ENCODE results near the gene KCNN4.
"Not testable (repeated sequence)": the region's sequence is repeated elsewhere in the genome, so short reads cannot be mapped to it uniquely, and the experiment has no call there.

The KCNN4 gene

DNA sequence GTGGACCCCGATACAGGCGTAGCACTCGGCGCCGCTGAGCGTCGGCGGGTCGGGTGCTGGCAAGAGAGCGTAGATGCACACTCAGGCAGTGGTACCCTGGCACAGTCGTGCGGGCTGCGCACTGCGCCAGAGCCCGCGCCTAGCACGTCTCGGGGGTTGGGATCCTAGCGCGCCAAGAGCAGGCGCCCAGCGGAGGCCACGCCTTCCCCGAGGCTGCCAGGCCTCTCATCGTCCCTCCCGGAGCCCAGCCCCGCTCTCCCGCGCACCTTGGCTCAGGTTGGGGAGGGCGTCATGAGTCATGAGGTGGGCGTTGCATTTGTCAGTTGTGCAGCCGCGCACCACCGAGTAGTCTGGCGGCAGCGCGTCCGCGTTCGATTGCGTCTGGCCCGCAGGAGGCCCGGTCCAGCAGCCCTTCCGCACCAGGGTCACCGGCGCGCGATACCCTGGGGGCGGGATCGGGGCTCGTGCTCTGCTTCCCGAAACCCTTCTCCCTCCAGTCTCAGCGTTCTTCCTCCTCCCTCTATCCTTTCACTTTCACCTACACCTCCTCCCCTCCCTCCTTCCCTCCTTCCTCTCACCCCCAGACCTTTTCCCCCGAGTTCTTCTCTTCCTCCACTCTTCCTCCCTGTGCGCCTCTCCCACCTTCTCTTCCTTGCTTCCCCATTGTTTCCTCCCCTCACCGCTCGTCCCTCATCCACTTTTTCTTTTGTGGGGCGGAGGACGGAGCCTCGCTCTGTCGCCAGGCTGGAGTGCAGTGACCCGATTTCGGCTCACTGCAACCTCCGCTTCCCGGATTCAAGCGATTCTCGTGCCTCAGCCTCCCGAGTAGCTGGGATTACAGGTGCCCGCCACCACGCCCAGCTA is 18.0 kb upstream of the KCNN4 start:
- DNase-seq (ENCODE audit: low read depth in 2 of 2): peak; percentile 52 to 72

DNA sequence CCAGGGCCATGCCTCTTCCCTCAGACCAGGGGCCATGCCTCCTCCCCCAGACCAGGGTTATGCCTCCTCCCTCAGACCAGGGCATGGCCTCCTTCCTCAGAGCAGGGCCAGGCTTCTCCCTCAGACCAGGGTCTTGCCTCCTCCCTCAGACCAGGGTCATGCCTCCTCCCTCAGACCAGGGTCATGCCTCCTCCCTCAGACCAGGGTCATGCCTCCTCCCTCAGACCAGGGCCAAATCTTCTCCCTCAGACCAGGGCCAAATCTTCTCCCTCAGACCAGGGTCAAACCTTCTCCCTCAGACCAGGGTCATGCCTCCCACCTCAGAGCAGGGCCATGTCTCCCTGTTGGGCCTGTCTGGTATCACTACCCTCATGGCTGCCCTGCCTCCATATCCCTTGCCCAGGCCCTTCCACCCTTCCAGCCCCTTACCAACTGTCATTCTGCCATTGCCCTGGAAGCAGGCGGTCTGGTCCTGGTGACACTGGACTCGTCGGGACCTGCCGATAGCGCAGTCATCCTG is 17.3 kb upstream of the KCNN4 start:
- DNase-seq (ENCODE audit: low read depth in 2 of 2): no peak

DNA sequence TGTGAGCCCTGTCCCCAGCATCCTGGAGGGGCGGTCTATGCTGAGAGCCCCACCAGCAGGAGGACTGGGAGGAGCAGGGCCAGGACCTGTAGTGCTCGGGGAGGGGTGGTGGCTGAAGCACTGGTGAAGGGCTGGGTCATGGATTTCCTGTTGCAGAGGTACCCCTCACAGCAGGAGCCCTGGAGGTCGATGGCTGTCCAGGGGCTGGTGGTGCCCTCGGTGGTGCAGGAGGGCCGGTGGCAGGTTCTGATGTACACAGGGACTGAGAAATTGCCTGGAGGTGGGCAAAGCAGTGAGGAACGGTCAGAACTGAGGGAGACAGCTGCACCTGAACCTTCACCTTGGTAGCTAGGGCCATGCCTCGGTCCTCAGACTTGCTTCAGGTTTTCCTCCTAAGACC is 16.8 kb upstream of the KCNN4 start:
- no peak for DNase-seq (ENCODE audit: low read depth in 2 of 2)

DNA sequence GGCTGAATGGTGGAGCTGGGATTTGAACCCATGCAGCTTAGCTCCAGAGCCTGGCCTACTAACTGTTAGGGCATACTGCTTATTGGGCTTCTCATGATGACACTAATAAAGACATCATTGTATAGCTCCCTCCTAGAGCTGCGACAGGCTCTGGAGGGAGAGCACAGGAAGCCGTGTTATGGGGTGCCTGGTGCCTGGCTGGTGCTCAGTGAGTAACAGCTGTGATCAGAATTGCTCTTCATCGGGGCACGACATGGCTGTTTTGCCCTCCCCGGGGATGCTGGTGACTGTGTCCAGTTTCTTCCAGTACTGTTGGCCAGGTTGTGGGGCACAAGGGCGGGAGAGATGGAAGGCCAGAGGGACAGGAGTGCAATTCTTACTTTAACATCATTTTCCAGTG is 16.3 kb upstream of the KCNN4 start:
- DNase-seq (ENCODE audit: low read depth in 2 of 2): no peak

DNA sequence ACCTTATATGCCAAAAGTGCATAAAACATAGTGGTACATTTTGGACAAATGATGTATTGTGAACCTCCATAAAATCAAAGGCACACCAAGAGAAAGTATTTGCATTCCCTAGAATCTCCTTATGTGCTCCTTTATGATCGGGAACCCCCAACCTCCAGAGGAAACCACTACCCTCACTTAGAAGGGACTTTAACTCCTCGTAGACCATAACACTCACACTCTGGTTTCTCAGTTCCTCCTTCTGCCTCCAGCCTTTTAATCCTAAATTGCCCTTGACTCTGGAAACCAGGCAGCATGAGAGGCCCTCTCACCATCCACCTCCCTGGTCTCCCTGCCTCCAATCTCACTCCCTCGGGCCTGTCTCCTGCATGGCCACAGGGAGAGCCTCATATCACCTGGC is 9.8 kb upstream of the KCNN4 start:
- DNase-seq (ENCODE audit: low read depth in 2 of 2): no peak

DNA sequence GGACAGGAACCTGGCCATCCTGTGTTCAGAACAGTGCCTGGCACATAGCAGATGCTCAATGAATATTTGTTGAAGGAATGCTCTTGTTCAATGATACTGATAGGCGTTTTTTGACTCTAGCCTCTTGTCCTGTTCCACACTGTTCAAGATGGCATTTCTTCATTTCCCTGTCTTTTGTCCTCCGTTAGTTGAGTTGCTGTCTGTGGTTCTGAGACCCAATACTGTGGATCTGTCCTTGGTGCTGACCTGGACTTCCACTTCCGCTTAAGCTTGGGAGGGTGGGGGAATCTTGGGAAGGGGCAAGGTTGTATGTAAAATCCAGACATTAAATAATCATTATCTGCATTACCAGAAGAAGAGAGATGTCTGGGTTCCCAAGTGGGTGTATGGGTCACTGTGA is 8.3 kb upstream of the KCNN4 start:
- no peak for DNase-seq (ENCODE audit: low read depth in 2 of 2)

DNA sequence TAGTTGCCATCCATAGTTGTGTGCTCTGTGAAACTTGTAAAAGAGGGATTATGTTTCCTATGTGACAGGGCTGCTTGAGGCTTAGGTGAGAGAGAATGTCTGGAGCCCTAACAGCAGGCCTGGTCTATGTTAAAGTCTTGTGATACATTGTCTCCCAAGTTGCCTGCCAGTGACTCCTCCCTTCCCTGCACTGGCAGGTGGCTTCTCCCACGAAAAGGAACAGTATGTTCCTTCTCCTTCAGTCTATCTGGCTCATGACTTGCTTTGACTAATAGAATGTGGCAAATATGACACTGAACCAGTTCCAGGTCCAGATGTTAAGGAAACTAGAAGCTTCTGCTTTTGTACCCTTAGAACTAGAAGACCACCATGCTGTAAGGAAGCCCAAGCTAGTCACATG is 5.9 kb upstream of the KCNN4 start:
- no peak for DNase-seq (ENCODE audit: low read depth in 2 of 2)

DNA sequence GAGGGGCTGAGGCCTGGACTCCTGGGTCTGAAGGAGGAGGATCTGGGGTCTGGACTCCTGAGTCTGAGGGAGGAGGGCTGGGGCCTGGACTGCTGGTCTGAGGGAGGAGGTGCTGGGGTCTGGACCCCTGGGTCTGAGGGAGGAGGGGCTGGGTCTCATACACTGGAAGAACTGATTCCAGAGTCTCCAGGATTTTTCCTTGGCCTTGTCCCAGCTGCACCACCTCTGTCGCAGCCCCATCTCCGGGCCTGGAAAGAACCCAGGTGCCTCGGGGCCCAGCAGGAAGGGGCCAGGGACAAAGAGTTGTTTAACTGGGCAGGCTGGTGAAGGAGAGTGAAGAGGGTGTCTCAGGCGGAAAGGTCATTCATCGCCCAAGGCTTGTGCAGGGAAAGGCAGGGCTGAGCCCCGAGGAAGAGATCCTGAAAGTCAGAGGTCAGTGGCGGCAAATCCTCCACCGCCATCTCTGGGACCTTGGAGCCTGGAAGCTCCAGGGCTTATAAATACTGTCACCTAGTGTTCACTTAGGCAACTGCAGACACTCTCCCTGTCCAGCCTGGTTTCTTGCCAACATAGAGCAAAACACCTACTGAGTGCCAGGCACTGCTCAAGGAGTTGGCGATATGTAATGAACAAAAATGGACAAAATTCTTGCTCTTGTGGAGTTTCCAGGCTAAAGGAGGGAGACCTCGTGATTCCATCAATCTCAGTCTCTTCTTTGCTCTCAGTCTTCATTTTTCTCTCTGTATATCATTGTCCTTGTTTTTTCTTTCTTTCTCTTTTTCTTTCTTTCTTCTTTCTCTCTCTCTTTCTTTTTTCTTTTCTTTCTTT is 4.4 kb upstream of the KCNN4 start:
- peak in 1 of 2 donors; percentile 17 for DNase-seq (ENCODE audit: low read depth in 2 of 2)

DNA sequence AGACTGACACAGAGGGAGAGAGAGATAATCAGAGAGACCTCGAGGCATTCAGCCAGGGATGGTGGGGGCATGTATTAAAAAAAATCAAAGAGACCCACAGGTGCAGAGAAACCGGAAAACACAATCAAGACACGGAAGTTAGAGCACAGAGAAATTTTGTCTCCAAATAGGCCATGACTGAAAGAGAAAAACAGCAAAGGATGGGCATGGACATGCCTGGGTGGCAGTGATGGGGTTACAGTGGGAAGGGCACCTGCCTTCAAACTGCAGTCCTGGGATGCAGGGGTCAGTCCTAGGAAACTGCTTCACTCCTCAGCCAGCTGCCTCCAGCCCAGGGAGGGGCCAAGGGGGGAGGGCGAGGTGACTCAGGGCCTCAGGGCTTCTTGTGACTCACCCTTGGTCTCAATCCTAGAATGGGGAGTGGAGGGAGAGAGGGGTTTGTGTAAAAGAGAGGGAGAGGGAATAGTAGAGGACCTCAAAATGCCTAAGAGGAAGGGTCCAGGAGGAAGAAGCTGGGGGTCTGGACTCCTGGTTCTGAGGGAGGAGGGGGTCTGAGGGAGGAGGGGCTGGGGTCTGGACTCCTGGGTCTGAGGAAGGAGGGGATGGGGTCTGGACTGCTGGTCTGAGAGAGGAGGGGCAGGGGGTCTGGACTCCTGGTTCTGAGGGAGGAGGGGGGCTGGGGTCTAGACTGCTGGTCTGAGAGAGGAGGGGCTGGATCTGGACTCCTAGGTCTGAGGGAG is 3.6 kb upstream of the KCNN4 start:
- DNase-seq (ENCODE audit: low read depth in 2 of 2): peak; percentile 24 to 33

DNA sequence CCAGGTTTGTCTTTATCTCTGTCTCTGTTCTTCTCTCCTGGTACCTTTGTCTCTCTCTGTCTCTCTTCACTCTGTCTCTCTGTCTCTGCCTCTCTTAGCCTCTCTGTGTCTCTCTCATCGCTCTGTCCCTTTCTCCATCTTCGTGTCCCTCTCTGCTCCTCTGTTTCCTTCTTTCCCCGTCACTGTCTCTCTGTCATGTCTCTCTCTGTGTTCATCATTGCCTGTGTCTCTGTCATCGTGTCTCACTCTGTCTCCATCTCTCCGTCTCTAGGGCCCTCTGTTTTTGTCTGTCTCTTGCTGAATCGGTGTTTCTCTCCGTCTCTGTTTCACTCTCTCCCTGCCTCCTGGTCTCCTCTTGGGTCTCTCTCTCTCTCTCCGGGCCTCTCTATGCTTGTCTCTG is 2.9 kb upstream of the KCNN4 start:
- DNase-seq (ENCODE audit: low read depth in 2 of 2): no peak

DNA sequence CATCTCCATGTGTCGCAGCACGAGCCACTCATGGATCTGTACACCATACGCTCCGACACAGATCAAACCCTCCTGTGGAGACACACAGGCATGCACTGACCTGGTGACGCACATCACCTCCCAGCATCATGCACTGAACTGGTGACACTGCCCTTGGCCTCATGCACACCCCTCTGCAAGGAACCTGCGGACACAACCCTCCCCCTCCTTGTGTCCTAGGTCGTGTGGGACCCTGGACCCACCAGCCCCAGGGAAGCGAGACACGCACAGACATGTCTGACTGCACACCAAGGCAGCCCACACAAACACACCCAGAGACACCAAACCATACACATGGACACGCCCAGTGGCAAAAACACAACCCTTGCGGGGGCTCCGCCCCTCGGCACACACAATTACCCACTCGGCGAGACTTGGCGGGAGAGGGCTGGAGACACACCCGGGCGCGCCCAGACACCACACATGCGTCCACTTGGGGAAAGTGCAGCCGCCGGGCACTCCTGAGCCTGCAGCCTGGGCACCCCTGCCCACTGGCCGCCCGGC is 2.0 kb upstream of the KCNN4 start:
- DNase-seq (ENCODE audit: low read depth in 2 of 2): no peak

DNA sequence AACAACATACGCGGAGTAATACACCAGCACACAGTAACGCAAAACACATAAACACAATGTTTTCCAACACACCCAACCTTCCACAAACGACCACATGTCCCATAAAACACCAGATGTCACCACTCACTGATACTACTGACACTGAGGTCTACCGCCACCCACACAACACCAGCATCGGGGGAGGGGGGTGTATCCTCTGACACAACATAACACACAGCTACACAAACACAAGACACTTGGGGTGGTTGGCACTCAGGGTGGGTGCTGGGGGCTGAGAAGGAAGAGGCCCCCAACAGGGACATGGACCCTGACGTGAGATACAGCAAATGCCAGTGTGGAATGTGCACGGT is 1.5 kb upstream of the KCNN4 start:
- DNase-seq (ENCODE audit: low read depth in 2 of 2): no peak

DNA sequence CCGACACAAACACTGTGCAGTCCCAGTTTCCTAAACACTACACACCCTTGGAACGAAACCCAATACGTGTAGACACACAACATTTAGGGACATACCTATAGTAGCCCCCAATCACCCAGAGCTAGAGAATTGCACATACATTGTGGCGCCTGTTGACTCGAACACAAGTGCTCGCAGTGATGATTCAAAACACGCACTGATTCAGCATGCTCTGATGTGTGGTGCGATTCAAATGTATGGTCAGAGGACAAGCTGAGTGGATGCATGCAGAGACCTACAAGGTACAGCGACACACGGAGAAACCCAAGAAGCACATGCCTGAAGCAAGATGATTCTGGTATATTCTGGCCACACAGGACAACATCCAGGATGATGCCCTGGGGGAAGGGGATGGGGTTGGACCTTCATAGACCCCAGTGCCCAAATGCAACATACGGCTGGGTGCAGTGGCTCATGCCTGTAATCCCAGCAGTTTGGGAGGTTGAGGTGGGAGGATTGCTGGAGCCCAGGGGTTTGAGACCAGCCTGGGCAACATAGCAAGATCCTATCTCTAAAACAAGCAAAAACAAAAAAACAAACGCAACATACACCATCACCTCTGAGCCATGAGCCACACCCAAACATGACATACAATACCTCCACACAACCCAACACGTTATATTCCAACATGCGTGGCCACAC is 997 bp upstream of the KCNN4 start:
- no peak for DNase-seq (ENCODE audit: low read depth in 2 of 2)

DNA sequence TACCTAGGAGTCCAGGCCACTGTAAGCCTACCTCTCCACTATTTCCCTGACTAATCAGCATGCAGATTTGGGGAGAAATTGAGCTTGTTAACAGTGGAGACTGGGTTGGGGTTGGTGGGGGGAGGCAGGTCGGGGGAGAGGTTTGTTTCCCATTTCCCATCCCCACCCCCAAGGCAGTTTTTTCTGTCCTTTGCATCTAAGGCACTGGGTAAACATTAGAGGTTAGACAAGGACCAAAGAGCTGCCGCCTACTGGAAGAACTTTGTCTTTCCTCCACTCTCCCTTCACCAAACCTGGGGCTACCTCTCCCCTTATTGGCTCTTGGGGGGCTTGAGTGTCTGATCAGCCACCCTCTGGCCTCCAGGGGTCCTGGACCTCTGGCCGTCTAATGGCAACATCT is 953 bp downstream of the KCNN4 start:
- no peak for DNase-seq (ENCODE audit: low read depth in 2 of 2)

DNA sequence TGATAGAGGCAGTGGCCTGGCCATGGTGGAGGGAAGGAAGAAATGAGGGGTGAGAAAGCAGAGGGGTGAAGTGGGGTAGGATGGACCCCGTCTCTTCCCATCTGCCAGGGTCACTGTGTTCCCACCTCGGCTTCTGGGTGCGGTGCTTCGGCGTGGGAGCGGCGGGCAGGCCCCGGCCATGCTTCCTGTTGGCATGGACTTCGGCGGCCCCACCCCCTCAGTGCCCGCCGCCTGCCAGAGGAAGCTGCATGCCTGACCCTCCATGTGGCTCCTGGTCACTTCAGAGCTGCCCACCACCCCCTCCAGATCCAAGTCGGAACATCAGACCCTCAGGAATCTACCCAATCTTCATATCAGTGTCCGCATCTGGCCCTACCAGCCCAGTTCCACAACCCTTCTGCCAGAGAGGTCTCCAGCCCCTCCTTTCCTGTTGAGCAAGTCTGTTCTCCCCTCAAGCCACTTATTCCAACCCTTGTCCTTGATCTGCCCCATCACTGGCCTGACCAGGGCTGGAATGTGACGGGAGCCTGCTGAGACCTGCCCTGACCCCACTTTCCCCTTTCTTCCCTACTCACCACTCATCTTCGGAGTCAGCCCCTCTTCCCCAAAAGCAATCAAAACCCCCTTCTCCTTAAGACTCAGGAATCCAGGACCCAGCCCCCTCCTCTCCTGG is 1.5 kb downstream of the KCNN4 start:
- no peak for DNase-seq (ENCODE audit: low read depth in 2 of 2)

DNA sequence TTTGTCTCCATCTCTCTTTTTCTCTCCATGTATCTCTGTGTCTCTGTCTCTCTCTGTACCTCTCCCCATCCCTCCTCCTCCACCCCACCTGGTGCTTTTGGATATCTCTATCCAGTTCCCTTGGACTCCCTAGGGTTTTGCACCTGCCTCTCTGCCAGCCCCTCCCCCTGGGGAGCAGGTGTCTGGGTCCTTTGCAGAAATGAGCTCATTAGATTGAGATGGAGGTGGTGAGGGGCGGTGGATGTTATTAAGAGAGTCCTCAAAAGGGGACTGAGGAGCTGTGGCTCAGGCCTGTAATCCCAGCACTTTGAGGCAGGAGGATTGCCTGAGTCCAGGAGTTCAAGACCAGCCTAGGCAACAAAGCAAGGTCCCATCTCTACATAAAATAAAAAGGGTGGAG is 2.1 kb downstream of the KCNN4 start:
- no peak for DNase-seq (ENCODE audit: low read depth in 2 of 2)

DNA sequence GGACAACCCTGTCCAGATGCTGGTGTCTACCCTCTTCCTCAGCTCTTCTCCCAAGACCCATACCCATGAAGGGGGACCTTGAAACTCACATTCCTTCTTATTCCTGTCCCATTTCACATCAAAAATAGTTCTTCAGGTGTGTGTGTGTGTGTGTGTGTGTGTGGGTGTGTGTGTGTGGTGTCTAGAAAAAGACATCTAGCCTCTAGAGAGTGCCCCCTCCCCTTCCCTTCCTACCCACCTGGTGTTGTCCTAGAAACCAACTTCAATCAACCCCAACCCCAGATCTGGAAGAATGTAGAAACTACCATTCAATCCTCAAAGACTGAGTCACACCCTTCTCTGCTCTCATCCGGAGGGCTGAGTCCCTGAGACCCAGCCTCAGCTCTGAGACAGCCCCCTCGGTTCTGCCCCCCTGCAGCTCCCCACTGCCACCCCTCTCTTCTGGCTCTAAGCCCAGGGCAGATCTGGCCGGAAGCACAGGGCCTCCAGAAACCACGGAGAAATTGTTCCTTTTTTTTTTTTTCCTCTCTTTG is 3.5 kb downstream of the KCNN4 start:
- DNase-seq (ENCODE audit: low read depth in 2 of 2): no peak

DNA sequence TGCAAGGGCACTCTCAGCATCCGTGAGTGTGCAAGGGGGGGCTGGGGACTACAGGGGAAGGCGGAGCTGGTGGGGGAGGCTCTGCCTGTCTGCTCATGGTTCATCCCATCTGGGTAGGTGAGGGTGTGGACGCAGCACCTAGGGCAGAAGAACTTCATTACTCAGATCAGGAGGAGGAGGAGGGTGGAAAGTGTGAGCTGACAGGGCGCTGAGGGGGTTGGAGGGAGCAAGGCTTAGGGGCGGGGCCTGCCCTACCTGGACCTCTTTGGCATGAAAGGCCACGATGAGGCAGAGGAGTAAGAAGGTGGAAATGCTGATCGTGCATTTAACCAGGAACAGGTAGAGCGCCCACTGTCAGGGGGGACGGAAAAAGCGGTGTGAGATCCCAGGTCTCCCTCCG is 4.5 kb downstream of the KCNN4 start:
- DNase-seq (ENCODE audit: low read depth in 2 of 2): no peak

DNA sequence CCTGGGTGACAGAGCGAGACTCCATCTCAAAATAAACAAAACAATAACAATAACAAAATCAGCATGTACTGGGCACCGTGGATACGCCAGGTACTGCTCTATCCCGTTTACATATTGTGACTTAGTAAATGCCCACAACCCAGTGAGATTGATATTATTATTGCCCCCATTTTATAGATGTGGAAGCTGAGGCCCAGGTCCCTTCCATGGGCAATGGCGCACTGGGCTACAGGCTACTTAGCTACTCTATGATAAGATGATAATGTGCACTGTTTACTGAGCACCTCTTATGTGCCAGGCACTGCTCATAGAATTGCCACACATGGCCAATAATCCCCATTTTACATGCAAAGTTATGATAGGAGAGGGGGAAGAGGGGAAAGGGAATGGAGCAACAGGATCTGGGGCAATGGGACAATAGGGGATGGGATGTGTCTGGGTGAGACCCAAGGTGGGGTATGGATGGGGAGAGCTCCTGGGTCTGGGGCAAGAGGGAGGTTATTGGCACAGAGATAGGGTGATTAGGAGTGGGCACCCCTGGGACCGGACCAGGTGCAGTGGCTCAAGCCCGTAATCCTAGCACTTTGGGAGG is 5.4 kb downstream of the KCNN4 start:
- no peak for DNase-seq (ENCODE audit: low read depth in 2 of 2)

DNA sequence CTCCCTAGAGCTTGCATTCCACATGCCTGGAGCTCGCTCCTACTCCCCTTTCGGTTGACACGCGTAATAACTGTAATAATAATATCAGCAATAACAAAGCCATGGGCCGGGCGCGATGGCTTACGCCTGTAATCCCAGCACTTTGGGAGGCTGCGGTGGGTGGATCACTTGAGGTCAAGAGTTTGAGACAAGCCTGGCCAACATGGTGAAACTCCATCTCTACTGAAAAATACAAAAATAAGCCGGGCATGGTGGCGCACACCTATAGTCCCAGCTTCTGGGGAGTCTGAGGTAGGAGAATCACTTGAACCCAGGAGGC is 5.9 kb downstream of the KCNN4 start:
- not testable (repeated sequence) for DNase-seq (ENCODE audit: low read depth in 2 of 2)
